Endothelial cell of umbilical vein (primary cell): ENCODE results near the gene DMBT1. TPM values are rescaled to one million over a fixed set of nuclear protein-coding genes. Genes with fewer than 3 reads are reported as not detected.

Source experiments
- BruUV-seq: library from RNA; stranded (reverse); fragments of 400-500 nt; replicated peaks from 2 replicates; lab custom pipeline; 2021; lab: Mats Ljungman, UMichigan
- CTCF ChIA-PET: fragments of 300-600, 350-600 bp; sonication (Branson Sonifier 250); formaldehyde crosslinking; loops from one replicate; lab custom pipeline; 2021; ENCODE audit warnings: antibody characterized with exemption, inconsistent platforms; lab: Charles Lee
- POLR2A ChIA-PET: fragments of 300-600, 350-600 bp; sonication (Branson Sonifier 250); formaldehyde crosslinking; loops from one replicate; lab custom pipeline; 2021; ENCODE audit warnings: antibody characterized with exemption, inconsistent platforms; lab: Charles Lee
- DNase-seq: peaks from one replicate; pipeline ENCODE4 v3.0.0-alpha.2; 2011; ENCODE audit warnings: low read depth, low spot score
- FAIRE-seq: peaks from 2 replicates; lab custom pipeline; 2011; peaks lifted over from hg19 to GRCh38; lab: Jason Lieb, UNC
- H2AFZ ChIP-seq: 2 replicates; pipeline ENCODE4 v1.6.0; 2012; ENCODE audit warnings: low read depth, low read length, control low read depth, inconsistent platforms
- H3K27ac ChIP-seq: 2 replicates; pipeline ENCODE4 v1.5.1; 2011; ENCODE audit warnings: low read depth, mild to moderate bottlenecking, control low read depth, low read length, moderate library complexity; ENCODE audit not compliant: insufficient read depth
- H3K27me3 ChIP-seq, 2 experiments: 2 replicates each; pipeline versions ENCODE4 v1.6.0 to v1.6.1; 2011; ENCODE audit warnings: low read length in 2 of 2, mixed read lengths in 1 of 2; ENCODE audit not compliant: control insufficient read depth in 2 of 2, insufficient read depth in 2 of 2
- H3K36me3 ChIP-seq, 2 experiments: 2 replicates in 1 of 2; 3 replicates in 1 of 2; pipeline ENCODE4 v1.5.1; 2011; ENCODE audit warnings: low read length in 2 of 2, mild to moderate bottlenecking in 1 of 2, moderate library complexity in 1 of 2; ENCODE audit not compliant: control insufficient read depth in 2 of 2, insufficient read depth in 2 of 2; ENCODE audit errors: extremely low read depth in 1 of 2
- H3K4me1 ChIP-seq: 3 replicates; pipeline ENCODE4 v1.5.1; 2011; ENCODE audit warnings: mild to moderate bottlenecking, low read length; ENCODE audit not compliant: control insufficient read depth, insufficient read depth; ENCODE audit errors: extremely low read depth
- H3K4me2 ChIP-seq: 2 replicates; pipeline ENCODE4 v1.6.1; 2011; ENCODE audit warnings: low read length, control low read depth, mixed read lengths; ENCODE audit not compliant: insufficient read depth
- H3K4me3 ChIP-seq, 3 experiments: fragments of 200-600 bp in 1 of 3; sonication (generic), shearing (Covaris generic) in 1 of 3; replicated peaks in 1 of 3; 2 replicates each; pipeline ENCODE4 v1.5.1; 2011 to 2016; ENCODE audit warnings: control low read depth in 3 of 3, low read length in 3 of 3, mild to moderate bottlenecking in 2 of 3, inconsistent platforms in 1 of 3, low read depth in 1 of 3, moderate library complexity in 1 of 3; ENCODE audit not compliant: insufficient read depth in 1 of 3
- H3K79me2 ChIP-seq: 2 replicates; pipeline ENCODE4 v1.6.0; 2012; ENCODE audit warnings: low read length, inconsistent platforms; ENCODE audit not compliant: control insufficient read depth, insufficient read depth
- H3K9ac ChIP-seq: replicated peaks from 2 replicates; pipeline ENCODE3; 2011; ENCODE audit warnings: low read length, control low read depth; ENCODE audit not compliant: insufficient read depth; ENCODE audit errors: extremely low read depth
- H3K9me1 ChIP-seq: replicated peaks from 3 replicates; pipeline ENCODE4 v1.6.0; 2011; ENCODE audit warnings: mild to moderate bottlenecking, low read length; ENCODE audit not compliant: control insufficient read depth, insufficient read depth; ENCODE audit errors: extremely low read depth
- H3K9me3 ChIP-seq: replicated peaks from 2 replicates; pipeline ENCODE4 v1.5.1; 2012; ENCODE audit warnings: low read length, inconsistent platforms; ENCODE audit not compliant: control insufficient read depth, insufficient read depth
- H4K20me1 ChIP-seq: replicated peaks from 2 replicates; pipeline ENCODE3; 2011; ENCODE audit warnings: mild to moderate bottlenecking, low read length; ENCODE audit not compliant: control insufficient read depth, insufficient read depth; ENCODE audit errors: extremely low read depth
- EZH2 ChIP-seq: IDR thresholded peaks from 2 replicates; pipeline ENCODE4 v1.6.1; 2012; ENCODE audit warnings: borderline replicate concordance, low read depth, mild to moderate bottlenecking, moderate library complexity, low read length, inconsistent platforms; ENCODE audit not compliant: severe bottlenecking
- FOS ChIP-seq: IDR thresholded peaks from 2 replicates; pipeline ENCODE4 v1.6.1; 2011; ENCODE audit warnings: mild to moderate bottlenecking, low read length, moderate library complexity, borderline replicate concordance; ENCODE audit not compliant: insufficient read depth
- GATA2 ChIP-seq: IDR thresholded peaks from 2 replicates; pipeline ENCODE4 v1.7.0; 2011; ENCODE audit warnings: low read depth, mild to moderate bottlenecking, moderate library complexity, mixed read lengths, low read length; ENCODE audit not compliant: insufficient read length, insufficient read depth
- JUN ChIP-seq: IDR thresholded peaks from 2 replicates; pipeline ENCODE4 v1.6.1; 2011; ENCODE audit warnings: borderline replicate concordance, low read depth; ENCODE audit not compliant: insufficient read length, insufficient read depth
- MYC ChIP-seq: IDR thresholded peaks from one replicate; pipeline ENCODE4 v1.6.1; 2011; ENCODE audit warnings: mild to moderate bottlenecking, low read depth, low read length
- POLR2A ChIP-seq: IDR thresholded peaks from 2 replicates; pipeline ENCODE4 v1.6.1; 2012; ENCODE audit warnings: low read depth, mild to moderate bottlenecking, control low read depth, low read length
- POLR2AphosphoS5 ChIP-seq: IDR thresholded peaks from 2 replicates; pipeline ENCODE4 v1.6.1; 2012; ENCODE audit warnings: low read depth, mild to moderate bottlenecking, control low read depth, low read length, moderate library complexity; ENCODE audit not compliant: insufficient read depth
- dilution Hi-C: fragments of 300-500 bp; cut with MboI; formaldehyde crosslinking; loops from one replicate; pipeline ENCODE4 v1.15.0; 2019; ENCODE audit warnings: low sequenced_read_pairs; ENCODE audit not compliant: extremely low pct_ligation_motif_present
- intact Hi-C: fragments of 100-400 bp; cut with micrococcal nuclease; formaldehyde crosslinking; loops from one replicate; pipeline ENCODE4 v1.10.0; 2022
- polyA plus RNA-seq, 4 experiments: library from polyadenylated mRNA; depleted of rRNA in 3 of 4; stranded (reverse) in 3 of 4; unstranded in 1 of 4; fragments of >200 nt; gene quantifications; 2 replicates each; pipeline versions ENCODE4 v1.2.1 to v1.2.3, GENCODE V29; 2011 to 2012; ENCODE audit warnings: missing spikeins in 1 of 4
- total RNA-seq: library from RNA; stranded (reverse); gene quantifications from 2 replicates; pipeline ENCODE4 v1.2.3, GENCODE V29; 2021
- TF ChIP-seq, protein P1 (sequence below), 2 donors: IDR thresholded peaks; 1 replicate in 1 of 2; 2 replicates in 1 of 2; pipeline ENCODE4 v1.5.1; 2011; ENCODE audit warnings: low read length in 2 of 2, mild to moderate bottlenecking in 2 of 2, moderate library complexity in 2 of 2, control low read depth in 1 of 2, inconsistent platforms in 1 of 2, low read depth in 1 of 2; ENCODE audit not compliant: insufficient read depth in 1 of 2; ENCODE audit errors: extremely low read depth in 1 of 2
- TF ChIP-seq, protein P2 (sequence below): IDR thresholded peaks from 2 replicates; pipeline ENCODE4 v1.6.1; 2011; ENCODE audit not compliant: insufficient read depth, insufficient read length

Gene DMBT1
- total and polyA plus RNA-seq, 2 donors (not counting 3 experiments of a cell fraction or from before 2014, with no cell fraction given), result 0.01 TPM; not detected in 1

DNA sequence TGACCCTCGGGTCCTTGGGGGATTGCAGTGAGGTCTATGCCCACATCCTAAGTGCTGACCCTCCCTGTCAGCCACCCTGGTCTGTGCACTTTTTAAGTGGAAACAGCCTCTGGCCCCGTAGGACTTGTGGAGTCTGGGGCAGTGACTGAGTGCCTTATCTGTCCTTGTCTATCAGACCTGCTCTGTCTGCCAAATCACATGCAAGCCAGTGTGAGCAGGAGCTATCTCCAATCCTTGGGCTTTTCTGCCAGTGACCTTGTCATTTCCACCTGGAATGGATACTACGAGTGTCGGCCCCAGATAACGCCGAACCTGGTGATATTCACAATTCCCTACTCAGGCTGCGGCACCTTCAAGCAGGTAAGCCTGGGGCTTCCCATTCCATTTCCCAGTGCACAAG is 76.4 kb downstream of the DMBT1 start:
- BruUV-seq, result no TSS peak
- Histone ChIP-seq H4K20me1 (no peaks in the 10 kb centered on the region), H3K79me2 (no peaks in the 10 kb centered on the region), H3K4me1 (no peaks in the 10 kb centered on the region), H3K4me2 (no peak overlapping the region), H2AFZ (no peak overlapping the region), H3K9me1 (no peaks in the 10 kb centered on the region), H3K27ac (no peak overlapping the region), H3K4me3 (no peak overlapping the region), H3K9ac (no peak overlapping the region), H3K36me3 (no peaks in the 10 kb centered on the region), H3K9me3 (no peaks in the 10 kb centered on the region), H3K27me3 (no peaks in the 10 kb centered on the region)
- FAIRE-seq (no peak), DNase-seq (no peak)
- intact Hi-C loops, result no loop called here
- POLR2A ChIA-PET, result no interaction called here
- CTCF ChIA-PET, result interaction anchor here (1.2 to 1.3 kb wide), 2 partner anchors 10 to 12 kb away, joined by 3 to 8 read pairs; no protein-coding TSS in a partner anchor
- dilution Hi-C loops, result no loop called here
- TF ChIP-seq FOS (no peak), POLR2AphosphoS5 (no peak), POLR2A (no peak), MYC (no peak), EZH2 (no peak), JUN (no peak), GATA2 (no peak)
- TF ChIP-seq, protein P1, sequence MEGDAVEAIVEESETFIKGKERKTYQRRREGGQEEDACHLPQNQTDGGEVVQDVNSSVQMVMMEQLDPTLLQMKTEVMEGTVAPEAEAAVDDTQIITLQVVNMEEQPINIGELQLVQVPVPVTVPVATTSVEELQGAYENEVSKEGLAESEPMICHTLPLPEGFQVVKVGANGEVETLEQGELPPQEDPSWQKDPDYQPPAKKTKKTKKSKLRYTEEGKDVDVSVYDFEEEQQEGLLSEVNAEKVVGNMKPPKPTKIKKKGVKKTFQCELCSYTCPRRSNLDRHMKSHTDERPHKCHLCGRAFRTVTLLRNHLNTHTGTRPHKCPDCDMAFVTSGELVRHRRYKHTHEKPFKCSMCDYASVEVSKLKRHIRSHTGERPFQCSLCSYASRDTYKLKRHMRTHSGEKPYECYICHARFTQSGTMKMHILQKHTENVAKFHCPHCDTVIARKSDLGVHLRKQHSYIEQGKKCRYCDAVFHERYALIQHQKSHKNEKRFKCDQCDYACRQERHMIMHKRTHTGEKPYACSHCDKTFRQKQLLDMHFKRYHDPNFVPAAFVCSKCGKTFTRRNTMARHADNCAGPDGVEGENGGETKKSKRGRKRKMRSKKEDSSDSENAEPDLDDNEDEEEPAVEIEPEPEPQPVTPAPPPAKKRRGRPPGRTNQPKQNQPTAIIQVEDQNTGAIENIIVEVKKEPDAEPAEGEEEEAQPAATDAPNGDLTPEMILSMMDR (IDR thresholded peaks at IDR 0.05; ENCODE audit: extremely low read depth in 1 of 2, insufficient read depth in 1 of 2, low read depth in 1 of 2, low read length in 2 of 2), result no peak
- TF ChIP-seq, protein P2, sequence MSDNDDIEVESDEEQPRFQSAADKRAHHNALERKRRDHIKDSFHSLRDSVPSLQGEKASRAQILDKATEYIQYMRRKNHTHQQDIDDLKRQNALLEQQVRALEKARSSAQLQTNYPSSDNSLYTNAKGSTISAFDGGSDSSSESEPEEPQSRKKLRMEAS, result no peak
